ENCODE results near the gene ALPK1.
"Not testable (repeated sequence)": the region's sequence is repeated elsewhere in the genome, so short reads cannot be mapped to it uniquely, and the experiment has no call there.

Gene ALPK1

GRCh38 chr4:112296949-112297880 is at the start of gene ALPK1:
Gene ALPK1, plus strand, starts transcription at chr4:112297369.
- DNase-seq (ENCODE audit: extremely low read depth in 1 of 2, low read depth in 1 of 2), result no peak

- no peak for DNase-seq (ENCODE audit: extremely low read depth in 1 of 2, low read depth in 1 of 2)
Measured at GRCh38 chr4:112251019-112251643, 46.0 kb upstream of the ALPK1 start.

DNA sequence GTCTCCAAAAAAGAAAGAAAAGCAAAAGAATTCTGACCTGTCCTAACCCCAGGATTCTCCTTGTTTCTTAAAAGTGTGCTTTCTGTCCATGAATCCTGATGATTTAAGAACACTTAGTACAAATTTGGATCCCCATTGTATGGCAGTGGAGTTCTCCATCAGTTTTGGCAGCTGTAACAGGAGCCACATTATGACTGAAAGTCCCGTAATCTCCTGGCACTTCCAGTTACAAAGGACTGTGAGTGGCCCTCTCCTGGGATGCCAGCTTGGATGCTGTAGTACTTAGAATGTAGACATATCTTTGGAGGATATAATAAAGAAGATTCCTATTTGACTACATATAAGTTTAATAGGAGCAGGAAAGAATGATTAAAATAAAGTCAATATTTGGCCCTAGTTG is 44.9 kb upstream of the ALPK1 start:
- no peak for DNase-seq (ENCODE audit: extremely low read depth in 1 of 2, low read depth in 1 of 2)

GRCh38 chr4:112253382-112254000 is 43.7 kb upstream of the ALPK1 start:
- no peak for DNase-seq (ENCODE audit: extremely low read depth in 1 of 2, low read depth in 1 of 2)

- no peak for DNase-seq (ENCODE audit: extremely low read depth in 1 of 2, low read depth in 1 of 2)
Measured at GRCh38 chr4:112257098-112257497, 40.1 kb upstream of the ALPK1 start.

DNA sequence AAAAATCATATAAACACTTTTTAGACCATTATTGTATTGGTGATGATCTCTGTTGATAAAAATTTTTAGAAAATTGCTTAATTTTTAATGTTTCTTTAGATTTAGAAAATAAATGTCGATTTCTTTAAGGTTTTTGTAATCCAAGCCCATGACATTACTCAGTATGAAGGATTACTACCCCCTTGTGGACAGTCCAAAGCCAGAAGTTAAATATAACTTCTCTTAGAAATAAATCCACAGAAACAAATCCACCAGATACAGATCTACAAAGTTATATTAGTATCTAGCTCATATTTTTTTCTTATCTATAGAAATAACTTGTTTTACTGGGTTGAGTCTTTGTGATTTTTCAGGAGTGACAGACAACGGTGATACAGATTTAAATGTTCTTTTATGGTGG is 30.3 kb upstream of the ALPK1 start:
- DNase-seq (ENCODE audit: extremely low read depth in 1 of 2, low read depth in 1 of 2), result no peak

DNA sequence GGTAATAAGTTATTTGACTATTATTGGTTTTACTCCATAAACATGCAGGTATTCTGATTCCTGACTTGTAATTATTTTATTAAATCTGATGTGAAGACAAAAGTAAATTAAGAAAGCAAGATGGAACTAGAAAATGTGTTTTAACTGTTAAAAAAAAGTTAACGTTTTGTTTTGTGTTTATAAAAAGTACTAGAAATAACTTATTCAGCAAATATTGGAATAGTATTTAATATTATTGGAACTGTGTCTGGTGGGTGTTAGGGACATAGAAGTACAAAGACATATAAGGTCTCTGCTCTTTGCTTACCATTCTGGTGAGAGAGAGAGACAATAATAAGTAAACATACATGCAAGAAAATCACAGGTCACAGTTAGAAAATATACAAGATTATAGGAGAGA is 27.1 kb upstream of the ALPK1 start:
- no peak for DNase-seq (ENCODE audit: extremely low read depth in 1 of 2, low read depth in 1 of 2)

GRCh38 chr4:112270640-112271421 is 26.3 kb upstream of the ALPK1 start:
- no peak for DNase-seq (ENCODE audit: extremely low read depth in 1 of 2, low read depth in 1 of 2)

DNA sequence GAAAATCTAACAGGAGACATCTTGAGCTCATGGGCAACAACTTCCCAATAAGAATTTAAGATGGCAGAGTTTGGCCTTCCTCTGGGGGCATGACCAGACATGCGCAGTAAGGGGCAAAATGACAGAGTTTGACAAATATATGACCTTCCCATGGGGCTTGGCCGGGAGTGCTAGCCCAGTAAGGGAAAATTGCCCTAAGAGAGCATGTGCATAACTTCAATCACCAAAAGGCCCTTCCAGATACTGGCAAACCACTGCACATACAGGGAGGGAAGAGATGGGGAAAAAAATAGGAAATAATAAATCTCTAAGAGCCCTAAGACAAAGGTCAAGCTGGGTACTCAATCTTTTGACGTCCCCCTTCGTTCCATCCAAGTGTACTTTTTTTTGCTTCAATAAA is 24.9 kb upstream of the ALPK1 start:
- no peak for DNase-seq (ENCODE audit: extremely low read depth in 1 of 2, low read depth in 1 of 2)

DNA sequence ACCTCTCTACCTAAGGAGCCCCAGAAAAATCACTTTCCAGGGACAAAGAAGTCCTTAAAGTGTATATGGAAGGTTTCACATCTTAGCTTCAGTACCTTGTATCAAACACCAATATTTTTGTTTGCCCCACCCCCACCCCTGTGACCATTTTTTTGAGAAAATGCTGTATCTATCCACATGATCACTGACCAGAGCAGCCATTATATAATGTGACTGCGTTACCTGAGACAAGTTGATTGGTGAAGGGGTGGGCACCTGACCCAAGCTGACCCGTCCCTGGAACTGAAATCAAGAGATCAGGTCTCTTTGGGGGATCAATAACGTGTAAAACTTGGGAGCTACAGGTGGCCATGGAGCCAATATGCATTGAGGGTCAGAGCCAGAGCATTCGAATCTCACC is 22.2 kb upstream of the ALPK1 start:
- DNase-seq (ENCODE audit: extremely low read depth in 1 of 2, low read depth in 1 of 2), result no peak

GRCh38 chr4:112276113-112276512 is 21.1 kb upstream of the ALPK1 start:
- no peak for DNase-seq (ENCODE audit: extremely low read depth in 1 of 2, low read depth in 1 of 2)

DNA sequence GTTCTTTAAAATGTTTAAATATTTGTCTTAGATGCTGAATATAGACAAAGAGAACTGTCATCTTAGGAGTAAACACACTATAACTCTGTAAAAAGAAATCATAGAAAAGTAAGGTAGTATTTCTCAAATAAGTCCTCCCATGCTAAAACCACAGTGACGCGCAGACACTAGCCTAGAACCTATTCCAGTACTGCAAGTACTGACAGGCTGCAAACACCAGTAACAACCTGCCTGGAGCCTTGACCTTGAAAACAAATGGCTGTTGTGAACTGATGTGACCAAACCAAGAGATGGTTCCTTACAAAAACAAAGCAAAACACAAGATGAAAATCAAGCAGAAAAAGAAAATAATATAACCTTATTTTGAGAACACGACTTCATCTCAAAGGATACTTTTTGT is 19.9 kb upstream of the ALPK1 start:
- no peak for DNase-seq (ENCODE audit: extremely low read depth in 1 of 2, low read depth in 1 of 2)

DNA sequence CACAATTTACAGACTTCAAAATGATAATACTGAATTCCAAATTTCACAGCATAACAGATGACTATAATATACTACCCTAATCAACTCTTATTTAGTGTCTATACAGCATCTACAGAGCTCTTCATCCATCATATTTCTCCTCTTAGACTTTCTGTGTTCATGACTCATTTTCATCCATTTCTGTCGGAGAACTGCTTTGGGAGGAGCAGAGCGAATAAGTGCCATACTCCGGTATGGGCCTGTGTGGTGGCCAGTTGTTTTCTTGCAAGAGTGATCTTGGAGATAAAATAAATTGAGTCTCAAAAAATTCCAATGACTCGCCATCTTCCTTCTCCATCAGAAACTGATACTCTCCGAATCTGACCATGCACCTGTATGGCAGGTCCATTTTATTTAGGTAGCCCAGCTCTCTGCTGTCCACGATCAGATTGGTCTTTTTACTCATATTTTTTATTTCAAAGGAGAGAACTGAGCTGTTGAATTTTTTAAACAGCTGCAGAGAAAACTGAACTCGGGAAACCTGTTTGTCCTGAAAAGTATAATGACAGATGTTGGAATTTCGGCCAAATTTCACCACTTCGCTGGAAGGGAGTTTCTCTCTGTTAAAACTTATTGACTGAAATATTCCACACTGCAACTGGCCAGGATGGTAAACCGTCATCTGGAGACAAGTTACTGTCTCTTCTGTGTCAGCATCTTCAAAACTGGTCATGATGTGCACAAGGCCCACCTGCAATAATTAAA is 19.3 kb upstream of the ALPK1 start:
- DNase-seq (ENCODE audit: extremely low read depth in 1 of 2, low read depth in 1 of 2), result no peak

GRCh38 chr4:112279025-112279881 is 17.9 kb upstream of the ALPK1 start:
- no peak for DNase-seq (ENCODE audit: extremely low read depth in 1 of 2, low read depth in 1 of 2)

DNA sequence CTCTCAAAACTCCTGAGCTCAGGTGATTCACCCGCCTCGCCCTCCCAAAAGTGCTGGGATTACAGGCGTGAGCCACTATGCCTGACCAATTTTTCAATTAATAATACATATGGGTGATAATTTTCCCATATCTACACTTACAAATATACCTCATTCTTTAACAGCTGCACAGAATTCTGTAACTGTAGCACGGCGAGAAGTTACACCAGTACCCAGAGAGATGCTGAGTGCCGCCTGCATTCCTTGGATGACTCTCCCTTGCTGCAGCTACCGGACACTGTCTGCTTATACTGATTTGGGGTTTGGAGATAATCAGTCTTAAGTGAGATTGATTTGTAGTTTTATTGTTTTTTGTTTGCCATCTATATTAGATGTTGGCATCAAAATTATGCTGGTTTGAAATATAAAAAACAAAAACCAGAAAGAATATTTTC is 17.3 kb upstream of the ALPK1 start:
- DNase-seq (ENCODE audit: extremely low read depth in 1 of 2, low read depth in 1 of 2), result no peak

DNA sequence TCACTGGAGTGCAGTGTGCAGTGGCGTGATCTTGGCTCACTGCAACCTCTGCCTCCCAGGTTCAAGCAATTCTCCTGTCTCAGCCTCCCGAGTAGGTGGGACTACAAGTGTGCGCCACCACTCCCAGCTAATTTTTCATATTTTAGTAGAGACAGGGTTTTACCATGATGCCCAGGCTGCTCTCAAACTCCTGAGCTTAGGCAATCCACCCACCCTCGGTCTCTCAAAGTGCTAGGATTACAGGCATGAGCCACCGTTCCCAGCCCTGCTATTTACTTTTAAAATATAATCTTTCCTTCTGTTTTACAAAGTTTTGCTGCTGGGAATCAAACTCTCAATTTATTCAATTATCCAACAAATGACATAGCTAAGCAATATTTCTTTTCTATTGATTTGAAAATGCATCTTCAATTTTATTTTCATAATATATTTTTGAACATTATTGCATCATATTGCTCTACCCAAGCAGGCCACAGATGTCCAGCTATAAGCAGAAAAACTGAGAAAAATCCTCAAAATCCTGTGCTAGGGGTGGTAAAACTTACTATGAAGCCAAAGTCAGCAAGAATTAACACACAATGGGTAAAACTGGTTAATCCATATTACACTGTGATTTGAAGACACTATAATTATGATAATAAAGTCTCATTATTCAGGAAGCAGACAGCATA is 16.6 kb upstream of the ALPK1 start:
- DNase-seq (ENCODE audit: extremely low read depth in 1 of 2, low read depth in 1 of 2), result no peak

DNA sequence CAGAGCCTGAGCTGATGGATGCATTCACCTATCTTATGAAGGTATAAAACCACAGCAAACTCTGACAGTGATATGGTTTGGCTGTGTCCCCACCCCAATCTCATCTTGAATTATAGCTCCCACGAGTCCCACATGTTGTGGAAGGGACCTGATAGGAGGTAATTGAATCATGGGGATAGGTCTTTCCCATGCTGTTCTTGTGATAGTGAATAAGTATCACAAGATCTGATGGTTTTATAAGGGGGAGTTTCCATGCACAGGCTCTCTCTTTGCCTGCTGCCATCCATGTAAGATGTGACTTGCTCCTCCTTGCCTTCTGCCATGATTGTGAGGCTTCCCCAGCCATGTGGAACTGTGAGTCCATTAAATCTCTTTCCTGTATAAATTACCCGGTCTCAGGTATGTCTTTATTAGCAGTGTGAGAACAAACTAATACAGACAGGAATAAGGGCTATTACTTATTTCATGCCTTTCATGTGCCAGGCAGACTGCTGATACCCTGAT is 15.2 kb upstream of the ALPK1 start:
- DNase-seq (ENCODE audit: extremely low read depth in 1 of 2, low read depth in 1 of 2), result not testable (repeated sequence)

DNA sequence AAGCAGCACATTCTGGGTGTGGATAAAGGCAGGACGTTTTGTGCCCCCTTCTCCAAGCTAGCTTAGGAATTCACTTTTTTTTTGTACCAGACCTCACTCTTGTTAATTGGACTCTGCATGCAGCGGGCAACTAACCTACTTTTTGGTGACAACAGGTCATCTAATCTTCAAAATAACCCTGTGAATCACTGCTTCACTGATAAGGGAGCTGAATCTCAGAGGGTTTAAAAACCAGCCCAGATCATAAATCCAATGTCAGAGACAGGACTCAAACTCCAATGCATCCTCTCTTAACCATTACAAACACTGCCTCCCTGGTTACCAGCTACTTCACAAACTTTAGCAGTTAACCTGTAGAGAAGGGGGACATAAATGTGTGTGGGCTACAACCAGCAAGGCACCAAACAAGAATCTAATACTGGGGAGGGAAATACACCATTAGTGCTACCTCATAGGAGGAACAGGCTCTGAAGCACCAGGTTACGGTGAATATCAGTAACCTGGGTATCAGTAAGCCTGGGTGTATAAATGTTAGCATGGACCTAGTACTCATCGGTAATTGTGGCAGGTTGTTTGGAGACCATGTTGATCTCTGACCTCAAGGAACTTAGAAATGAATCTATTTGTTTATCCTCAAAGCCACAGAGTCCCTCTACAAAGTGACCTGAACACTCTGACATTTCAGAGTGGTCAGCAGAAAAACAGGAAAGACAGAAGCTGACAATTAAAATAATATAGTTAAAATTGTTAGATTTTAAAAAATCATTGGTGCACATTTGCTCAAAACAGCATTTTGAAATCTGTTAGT is 14.1 kb upstream of the ALPK1 start:
- DNase-seq (ENCODE audit: extremely low read depth in 1 of 2, low read depth in 1 of 2), result no peak

Data from stimulated activated CD8-positive, alpha-beta memory T cell treated with anti-CD3 and anti-CD28 coated beads, Interleukin-7, amount 100 ng/mL, for 48 hours (primary cell).